ENCODE data around the gene CDK13. TPM values are rescaled to one million over a fixed set of nuclear protein-coding genes. Genes with fewer than 3 reads are reported as not detected.

CDK13 gene
- total RNA-seq, 2 donors from 2014 or later = 34.7 to 37.7 TPM

GRCh38 chr7:39978230-39978934 lies 28.3 kb downstream of the CDK13 start:
- H3K4me1 ChIP-seq = peaks cover 0 to 50% of the 10 kb centered on the region in 2 donors
- H3K27me3 ChIP-seq = no peaks in the 10 kb centered on the region
- no peak overlapping the region for H3K27ac ChIP-seq
- no peak for TF ChIP-seq CTCF (IDR thresholded peaks at IDR 0.05)
- H3K9me3 ChIP-seq = no peaks in the 10 kb centered on the region
- no peaks in the 10 kb centered on the region for H3K36me3 ChIP-seq
- H3K4me3 ChIP-seq = no peak overlapping the region
- no peak for DNase-seq (ENCODE audit: low spot score)

GRCh38 chr7:39979406-39980073 lies 29.5 kb downstream of the CDK13 start:
- peaks cover 0 to 49% of the 10 kb centered on the region in 2 donors for H3K4me1 ChIP-seq
- no peak overlapping the region for H3K4me3 ChIP-seq
- no peak for TF ChIP-seq CTCF (IDR thresholded peaks at IDR 0.05)

GRCh38 chr7:39985398-39985918 lies 35.4 kb downstream of the CDK13 start:
- Histone ChIP-seq H3K4me1 (peaks cover 0 to 15% of the 10 kb centered on the region in 2 donors), H3K9me3 (no peaks in the 10 kb centered on the region), H3K27ac (no peak overlapping the region), H3K4me3 (no peak overlapping the region), H3K36me3 (no peaks in the 10 kb centered on the region), H3K27me3 (no peaks in the 10 kb centered on the region)
- no peak for TF ChIP-seq CTCF (IDR thresholded peaks at IDR 0.05)
- no peak for DNase-seq (ENCODE audit: low spot score)

More at GRCh38 chr7:39979406-39980073, 29.5 kb downstream of the CDK13 start:
- Histone ChIP-seq H3K36me3 (no peaks in the 10 kb centered on the region), H3K27me3 (no peaks in the 10 kb centered on the region), H3K9me3 (no peaks in the 10 kb centered on the region), H3K27ac (no peak overlapping the region)
- no peak for DNase-seq (ENCODE audit: low spot score)

- Histone ChIP-seq H3K36me3 (no peaks in the 10 kb centered on the region), H3K9me3 (no peaks in the 10 kb centered on the region), H3K4me3 (no peak overlapping the region), H3K4me1 (peaks cover 0 to 15% of the 10 kb centered on the region in 2 donors), H3K27ac (no peak overlapping the region), H3K27me3 (no peaks in the 10 kb centered on the region)
- TF ChIP-seq CTCF (IDR thresholded peaks at IDR 0.05) = no peak
- no peak for DNase-seq (ENCODE audit: low spot score)
Measured at GRCh38 chr7:39987641-39988347, 37.7 kb downstream of the CDK13 start.

GRCh38 chr7:40000734-40001315 lies 50.8 kb downstream of the CDK13 start:
- Histone ChIP-seq H3K27me3 (no peaks in the 10 kb centered on the region), H3K4me3 (no peak overlapping the region), H3K4me1 (no peaks in the 10 kb centered on the region), H3K27ac (no peak overlapping the region), H3K36me3 (peaks cover 5% of the 10 kb centered on the region), H3K9me3 (no peaks in the 10 kb centered on the region)
- no peak for TF ChIP-seq CTCF (IDR thresholded peaks at IDR 0.05)
- no peak for DNase-seq (ENCODE audit: low spot score)
